Dendritic cell treated with granulocyte-macrophage colony-stimulating factor and Interleukin-4, amounts not matched to agents 40 ng/mL and 50 ng/mL, for 4 days (primary cell): ENCODE results near the gene MYO1C.
"Not testable (repeated sequence)": the region's sequence is repeated elsewhere in the genome, so short reads cannot be mapped to it uniquely, and the experiment has no call there.

ENCODE experiments used
- H3K27ac Mint-ChIP-seq: one replicate; pipeline ENCODE4 v1.8.0; 2022; ENCODE audit warnings: mild to moderate bottlenecking, mixed read lengths
- H3K27me3 Mint-ChIP-seq: one replicate; pipeline ENCODE4 v1.8.0; 2022; ENCODE audit warnings: mild to moderate bottlenecking, mixed read lengths
- H3K36me3 Mint-ChIP-seq: one replicate; pipeline ENCODE4 v1.8.0; 2022; ENCODE audit warnings: low read depth, mixed read lengths
- H3K4me1 Mint-ChIP-seq: one replicate; pipeline ENCODE4 v1.8.0; 2022; ENCODE audit warnings: low read depth, mixed read lengths
- H3K4me3 Mint-ChIP-seq: one replicate; pipeline ENCODE4 v1.8.0; 2022; ENCODE audit warnings: mild to moderate bottlenecking, moderate library complexity, mixed read lengths
- H3K9me3 Mint-ChIP-seq: one replicate; pipeline ENCODE4 v1.8.0; 2022; ENCODE audit warnings: mixed read lengths
- intact Hi-C: fragments of 100-400 bp; cut with micrococcal nuclease; formaldehyde crosslinking; loops from one replicate; pipeline ENCODE4 v1.15.0; 2022

Gene MYO1C

DNA sequence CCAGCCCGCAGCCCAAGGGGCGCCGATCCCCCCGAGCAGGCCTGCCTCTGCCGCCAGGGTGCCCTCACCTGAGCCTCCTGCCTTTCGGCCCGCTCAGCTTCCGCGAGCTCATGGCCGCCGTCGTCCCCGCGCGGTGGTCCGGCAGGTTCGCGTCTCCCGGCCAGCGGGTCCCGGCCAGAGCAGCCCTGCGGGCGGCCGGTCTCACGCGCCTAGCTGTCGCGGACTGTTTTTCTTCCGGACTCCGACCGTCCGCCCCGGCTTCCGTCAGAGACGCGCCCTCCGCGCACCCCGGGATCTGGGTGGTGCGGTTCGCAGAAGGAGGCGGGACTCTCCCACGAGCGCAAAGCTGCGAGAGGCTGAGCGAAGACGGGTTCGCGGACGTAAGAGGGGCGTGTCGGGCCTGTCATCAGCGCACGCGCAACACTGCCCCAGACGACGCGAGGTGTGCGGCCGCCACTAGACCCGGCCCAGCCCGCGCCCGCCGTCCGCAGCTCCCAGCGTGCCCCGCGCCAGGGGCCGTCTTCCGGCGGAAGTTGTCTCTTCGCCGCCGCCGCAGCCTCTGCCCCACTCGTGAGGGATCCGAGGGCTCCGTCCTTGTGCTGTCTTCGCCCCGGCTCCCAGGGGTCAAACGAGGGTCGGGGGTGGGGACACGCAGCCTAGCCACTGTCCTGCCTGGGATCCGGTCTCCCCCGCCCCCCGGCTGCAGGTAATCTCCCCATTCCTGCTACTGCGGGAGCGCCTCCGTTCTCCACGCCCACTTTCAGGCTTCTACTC is 24.1 kb upstream of the MYO1C start, which contains the start of gene INPP5K:
Gene INPP5K (minus strand): TSS at position 225 of the 774 bp plus-strand sequence. CDS start 113 bp downstream, at position 112.
- Mint-ChIP-seq H3K9me3 (no peaks in the 10 kb centered on the region), H3K27ac (peak within 1 kb of the TSS; percentile 79), H3K4me1 (peaks cover 52% of the 10 kb centered on the region), H3K4me3 (peak within 1 kb of the TSS; percentile 81), H3K27me3 (no peaks in the 10 kb centered on the region), H3K36me3 (peaks cover 64% of the 10 kb centered on the region)
- intact Hi-C loops = loop anchor here (1.0 to 5.0 kb wide), 4 partner anchors 24 to 239 kb away; partner anchors contain the start of genes CRK, MYO1C and TRARG1

DNA sequence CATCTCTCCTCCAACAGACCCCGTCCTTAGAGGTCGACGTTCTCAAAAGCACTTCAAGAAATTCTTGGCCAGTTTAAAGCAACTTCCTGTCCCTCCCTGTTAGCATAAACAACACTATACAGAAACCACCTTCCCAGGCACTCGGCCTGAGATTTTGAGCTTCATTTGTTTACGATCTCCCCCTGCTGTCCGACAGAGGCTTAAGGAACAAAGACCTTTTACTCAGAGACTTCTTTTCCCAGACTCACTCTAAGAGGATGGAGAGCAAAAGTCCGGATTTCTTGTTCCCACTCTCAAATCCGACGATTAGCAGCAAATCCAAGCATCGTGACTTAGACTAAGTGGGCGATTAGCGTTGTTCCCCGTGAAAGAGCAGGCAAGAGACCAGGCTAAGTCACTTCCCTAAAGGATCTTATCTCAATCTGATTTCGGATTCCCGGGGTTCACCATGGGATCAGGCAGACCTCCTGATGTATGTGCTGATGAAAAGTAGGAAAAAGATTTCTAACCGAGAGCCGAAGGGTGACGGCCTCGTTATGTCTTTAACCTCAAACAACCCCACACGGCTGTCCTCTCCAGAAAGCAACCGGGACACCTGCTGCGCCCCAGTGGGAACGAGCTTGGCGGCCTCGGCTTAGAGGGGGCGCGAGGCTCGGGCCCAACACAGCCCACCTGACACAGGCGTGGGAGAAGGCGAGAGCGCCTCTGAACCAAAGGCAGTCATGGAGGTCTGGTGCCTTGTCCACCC is 23.3 kb upstream of the MYO1C start:
- intact Hi-C loops = loop anchor here (1.0 to 5.0 kb wide), 4 partner anchors 23 to 239 kb away; partner anchors contain the start of genes CRK, MYO1C and TRARG1
- H3K4me3 Mint-ChIP-seq = peak overlapping the region; percentile 81
- H3K9me3 Mint-ChIP-seq = no peaks in the 10 kb centered on the region
- H3K4me1 Mint-ChIP-seq = peaks cover 58% of the 10 kb centered on the region
- peaks cover 64% of the 10 kb centered on the region for H3K36me3 Mint-ChIP-seq
- peak overlapping the region; percentile 79 for H3K27ac Mint-ChIP-seq
- no peaks in the 10 kb centered on the region for H3K27me3 Mint-ChIP-seq

DNA sequence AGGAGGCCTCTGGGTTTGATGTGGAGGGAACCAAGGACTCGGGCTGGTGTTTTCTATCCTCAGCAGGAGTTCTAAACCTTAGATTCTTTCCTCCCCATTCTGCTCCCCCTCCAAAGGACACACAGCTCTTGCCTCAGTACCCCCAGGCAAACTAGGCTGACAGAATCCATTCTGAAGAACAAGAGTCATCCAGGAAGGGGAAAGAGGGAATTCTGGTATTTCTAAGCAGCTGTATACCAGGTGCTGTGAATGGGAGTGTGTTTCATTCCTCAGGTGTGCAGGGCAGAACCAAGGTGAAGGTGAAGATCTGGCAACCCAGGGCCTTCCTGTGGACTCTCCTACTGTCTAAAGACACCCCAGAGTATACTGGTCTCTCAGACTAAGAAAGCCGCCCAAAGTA is 19.9 kb upstream of the MYO1C start:
- intact Hi-C loops = no loop called here
- Mint-ChIP-seq H3K27ac (no peak overlapping the region), H3K4me1 (peaks cover 52% of the 10 kb centered on the region), H3K36me3 (peaks cover 71% of the 10 kb centered on the region), H3K9me3 (no peaks in the 10 kb centered on the region), H3K4me3 (no peak overlapping the region), H3K27me3 (no peaks in the 10 kb centered on the region)

DNA sequence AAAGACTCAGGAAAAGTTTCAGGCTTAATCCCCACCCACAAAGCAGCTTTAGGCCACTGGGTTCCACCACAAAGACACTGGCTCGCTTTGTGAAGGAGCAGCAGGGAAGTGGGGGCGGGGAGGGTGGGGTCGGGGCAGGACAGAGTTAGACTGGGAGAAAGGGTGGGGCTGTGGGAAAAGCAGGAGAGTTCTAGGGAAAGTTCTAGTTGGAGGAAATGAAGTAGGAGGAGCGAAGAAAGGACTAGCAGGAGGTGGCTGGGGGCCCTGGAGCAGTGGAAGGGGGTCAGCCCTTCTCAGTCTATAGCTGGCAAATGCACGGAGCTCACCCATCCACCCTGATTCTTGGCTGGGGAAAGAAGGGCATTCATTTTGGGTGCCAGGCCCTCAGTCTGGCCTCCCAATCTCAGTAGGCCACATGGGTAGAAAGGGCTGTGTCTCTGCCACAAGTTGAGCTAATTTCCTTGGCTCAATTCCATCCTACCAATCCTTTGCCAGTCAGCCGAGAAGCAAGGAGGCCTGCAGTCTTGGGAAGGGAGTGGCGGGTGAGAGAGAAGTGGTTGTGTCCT is 19.4 kb upstream of the MYO1C start:
- H3K4me3 Mint-ChIP-seq = no peak overlapping the region
- intact Hi-C loops = no loop called here
- peaks cover 76% of the 10 kb centered on the region for H3K36me3 Mint-ChIP-seq
- H3K9me3 Mint-ChIP-seq = no peaks in the 10 kb centered on the region
- H3K27me3 Mint-ChIP-seq = no peaks in the 10 kb centered on the region
- H3K4me1 Mint-ChIP-seq = peaks cover 50% of the 10 kb centered on the region
- no peak overlapping the region for H3K27ac Mint-ChIP-seq

DNA sequence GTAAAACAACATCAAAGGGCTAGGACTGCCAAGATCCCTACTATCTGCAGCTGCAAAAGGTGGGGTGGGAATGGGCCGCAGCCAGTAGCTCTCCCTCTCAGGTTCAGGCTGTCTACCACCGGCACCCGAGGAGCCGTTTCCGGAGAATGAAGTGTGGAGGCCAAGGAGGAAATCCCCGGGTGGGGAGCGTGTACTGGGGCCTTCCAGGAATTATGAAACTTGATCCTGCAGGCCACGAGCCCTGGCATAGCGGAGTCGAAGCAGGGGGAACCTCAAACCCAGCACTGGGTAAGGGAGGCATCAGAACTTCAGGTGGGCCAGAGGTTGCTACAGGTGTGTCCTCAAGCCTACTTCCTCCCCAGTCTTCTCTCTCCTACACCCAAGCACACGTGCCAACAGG is 18.8 kb upstream of the MYO1C start:
- H3K27ac Mint-ChIP-seq = no peak overlapping the region
- H3K9me3 Mint-ChIP-seq = no peaks in the 10 kb centered on the region
- no peak overlapping the region for H3K4me3 Mint-ChIP-seq
- H3K36me3 Mint-ChIP-seq = peaks cover 82% of the 10 kb centered on the region
- H3K27me3 Mint-ChIP-seq = no peaks in the 10 kb centered on the region
- intact Hi-C loops = no loop called here
- H3K4me1 Mint-ChIP-seq = peaks cover 50% of the 10 kb centered on the region

DNA sequence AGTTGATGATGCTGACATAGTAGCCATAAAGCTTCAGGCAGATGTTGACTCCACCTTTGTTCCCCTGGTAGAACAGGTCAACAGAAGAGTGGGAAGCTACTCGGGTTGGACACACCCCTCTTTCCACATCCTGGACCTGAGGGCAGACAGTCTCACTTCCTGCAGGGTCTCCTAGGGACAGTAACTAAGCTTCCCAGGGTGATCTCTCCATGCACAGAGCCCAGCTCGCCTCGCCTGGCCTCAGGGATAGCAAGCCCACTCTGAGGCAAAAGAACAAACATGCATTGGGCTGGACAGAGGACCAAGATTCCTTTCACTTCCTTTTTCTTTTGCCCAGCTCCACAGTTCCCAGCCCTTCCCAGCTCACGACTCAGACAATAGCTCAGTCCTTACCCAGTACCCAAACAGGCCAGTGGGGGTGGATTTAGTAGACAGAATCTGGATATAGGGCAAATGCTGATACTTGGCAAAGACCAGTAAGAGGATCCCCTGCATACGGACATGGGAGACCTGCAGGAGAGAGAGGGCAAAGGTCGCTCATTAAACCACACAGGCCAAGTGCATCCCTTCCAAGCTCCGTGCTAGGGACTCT is 16.9 kb upstream of the MYO1C start:
- Mint-ChIP-seq H3K4me1 (peaks cover 37% of the 10 kb centered on the region), H3K36me3 (peaks cover 96% of the 10 kb centered on the region), H3K4me3 (no peak overlapping the region), H3K27ac (no peak overlapping the region), H3K27me3 (no peaks in the 10 kb centered on the region), H3K9me3 (no peaks in the 10 kb centered on the region)
- intact Hi-C loops = no loop called here

DNA sequence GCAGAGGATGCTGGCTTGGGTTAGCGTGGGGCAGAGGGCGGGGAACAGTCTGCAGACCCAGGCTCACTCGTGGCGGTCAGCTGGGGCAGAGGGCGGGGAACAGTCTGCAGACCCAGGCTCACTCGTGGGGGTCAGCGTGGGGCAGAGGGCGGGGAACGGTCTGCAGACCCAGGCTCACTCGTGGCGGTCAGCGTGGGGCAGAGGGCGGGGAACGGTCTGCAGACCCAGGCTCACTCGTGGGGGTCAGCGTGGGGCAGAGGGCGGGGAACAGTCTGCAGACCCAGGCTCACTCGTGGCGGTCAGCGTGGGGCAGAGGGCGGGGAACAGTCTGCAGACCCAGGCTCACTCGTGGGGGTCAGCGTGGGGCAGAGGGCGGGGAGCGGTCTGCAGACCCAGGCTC is 16.2 kb upstream of the MYO1C start:
- H3K4me3 Mint-ChIP-seq, H3K27me3 Mint-ChIP-seq, intact Hi-C loops, H3K9me3 Mint-ChIP-seq, H3K27ac Mint-ChIP-seq: not testable (repeated sequence)
- H3K36me3 Mint-ChIP-seq = peaks cover 96% of the 10 kb centered on the region
- H3K4me1 Mint-ChIP-seq = peaks cover 35% of the 10 kb centered on the region

DNA sequence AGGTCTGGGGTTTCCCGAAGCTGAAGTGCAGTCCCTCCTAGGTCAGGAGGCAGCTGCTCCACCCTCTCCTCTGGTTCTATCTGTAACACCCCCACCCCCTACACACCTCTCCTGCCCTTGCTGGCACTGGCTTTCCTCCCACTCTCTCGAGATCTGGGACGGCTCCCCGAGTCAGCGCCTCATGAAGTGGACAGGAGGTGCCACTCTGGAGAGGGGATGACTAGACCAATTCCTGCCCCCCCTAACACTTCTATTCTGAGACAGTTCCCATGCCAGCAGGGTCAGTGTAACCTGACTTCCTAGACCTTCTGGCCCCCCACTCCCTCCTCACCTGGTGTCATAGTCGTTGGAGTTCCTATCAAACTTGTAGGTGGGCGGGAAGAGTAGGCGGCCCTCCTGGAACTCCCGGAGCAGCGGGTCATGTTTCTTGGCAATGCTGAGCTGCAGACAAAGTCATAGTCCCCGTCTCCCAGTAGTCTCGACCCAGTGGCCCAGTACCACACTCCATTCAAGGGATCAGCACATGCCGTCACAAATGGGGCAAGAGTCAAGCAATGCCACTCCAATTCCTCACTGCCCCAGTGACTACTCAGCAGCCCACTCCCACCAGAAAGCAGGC is 14.3 kb upstream of the MYO1C start:
- peaks cover 79% of the 10 kb centered on the region for H3K36me3 Mint-ChIP-seq
- H3K9me3 Mint-ChIP-seq = no peaks in the 10 kb centered on the region
- H3K27me3 Mint-ChIP-seq = no peaks in the 10 kb centered on the region
- no peak overlapping the region for H3K27ac Mint-ChIP-seq
- H3K4me1 Mint-ChIP-seq = peaks cover 25% of the 10 kb centered on the region
- H3K4me3 Mint-ChIP-seq = no peak overlapping the region
- intact Hi-C loops = no loop called here

DNA sequence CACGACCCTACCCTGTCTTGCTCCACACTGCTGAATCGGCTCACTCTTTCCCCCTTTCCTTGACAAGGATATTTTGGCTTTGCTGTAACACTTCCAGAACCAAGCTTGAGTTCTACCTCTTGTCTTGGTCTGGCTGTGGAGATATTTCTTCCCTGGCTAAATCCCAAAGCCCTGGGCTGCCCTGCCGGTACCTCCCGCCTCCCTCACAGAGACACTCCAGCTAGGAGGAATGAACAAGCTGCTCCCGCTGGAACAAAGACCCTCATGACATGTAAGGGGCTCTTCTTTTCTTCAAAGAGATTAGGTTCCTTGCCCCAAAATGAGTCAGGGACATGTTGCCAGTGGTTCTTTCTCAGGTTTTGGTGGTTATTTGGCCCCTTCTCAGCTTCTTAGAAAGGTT is 13.1 kb upstream of the MYO1C start:
- no peak overlapping the region for H3K4me3 Mint-ChIP-seq
- H3K9me3 Mint-ChIP-seq = no peaks in the 10 kb centered on the region
- no peak overlapping the region for H3K27ac Mint-ChIP-seq
- H3K36me3 Mint-ChIP-seq = peaks cover 77% of the 10 kb centered on the region
- H3K27me3 Mint-ChIP-seq = no peaks in the 10 kb centered on the region
- peaks cover 17% of the 10 kb centered on the region for H3K4me1 Mint-ChIP-seq
- intact Hi-C loops = no loop called here

DNA sequence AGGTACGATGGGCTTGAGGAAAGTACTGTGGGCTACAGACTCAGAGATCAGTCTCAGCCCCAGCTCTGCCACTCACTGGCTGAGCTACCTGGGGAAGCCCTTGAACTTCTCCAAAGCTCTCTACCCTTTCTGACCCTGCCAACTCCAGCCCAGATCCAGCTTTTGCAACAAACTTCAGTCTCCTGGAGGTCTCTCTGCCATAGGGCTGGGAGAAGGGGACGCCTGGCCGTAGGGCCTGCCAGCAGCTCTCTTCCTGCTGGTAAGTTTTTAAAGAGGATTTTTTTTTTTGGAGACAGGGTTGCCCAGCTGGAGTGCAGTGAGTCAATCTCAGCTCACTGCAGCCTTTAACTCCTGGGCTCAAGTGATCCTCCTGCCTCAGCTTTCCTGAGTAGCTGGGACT is 12.4 kb upstream of the MYO1C start:
- no peak overlapping the region for H3K4me3 Mint-ChIP-seq
- H3K36me3 Mint-ChIP-seq = peaks cover 76% of the 10 kb centered on the region
- no peaks in the 10 kb centered on the region for H3K27me3 Mint-ChIP-seq
- intact Hi-C loops = no loop called here
- no peak overlapping the region for H3K27ac Mint-ChIP-seq
- H3K9me3 Mint-ChIP-seq = no peaks in the 10 kb centered on the region
- H3K4me1 Mint-ChIP-seq = peaks cover 15% of the 10 kb centered on the region

DNA sequence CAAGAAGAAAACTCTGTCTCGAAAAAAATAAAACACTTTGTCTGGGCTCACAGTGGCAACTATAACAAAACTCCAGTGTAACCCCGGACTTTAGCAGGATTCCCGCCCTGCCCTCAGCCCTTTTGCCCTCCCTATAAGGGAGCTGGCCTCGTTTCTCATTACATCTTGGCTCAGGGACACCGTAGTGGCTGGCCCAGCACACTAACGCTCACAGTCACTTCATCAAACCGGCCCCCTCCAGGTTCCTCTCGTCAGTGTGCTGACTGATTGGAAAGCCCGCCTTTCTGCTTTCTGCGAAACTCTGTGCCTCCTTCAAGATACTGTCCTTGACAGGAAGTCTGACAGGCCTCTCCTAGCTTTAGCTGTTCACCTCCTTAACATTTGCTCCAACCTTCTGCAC is 11.2 kb upstream of the MYO1C start:
- intact Hi-C loops = no loop called here
- no peak overlapping the region for H3K27ac Mint-ChIP-seq
- no peaks in the 10 kb centered on the region for H3K27me3 Mint-ChIP-seq
- no peak overlapping the region for H3K4me3 Mint-ChIP-seq
- H3K9me3 Mint-ChIP-seq = no peaks in the 10 kb centered on the region
- H3K36me3 Mint-ChIP-seq = peaks cover 72% of the 10 kb centered on the region
- H3K4me1 Mint-ChIP-seq = peaks cover 5% of the 10 kb centered on the region

DNA sequence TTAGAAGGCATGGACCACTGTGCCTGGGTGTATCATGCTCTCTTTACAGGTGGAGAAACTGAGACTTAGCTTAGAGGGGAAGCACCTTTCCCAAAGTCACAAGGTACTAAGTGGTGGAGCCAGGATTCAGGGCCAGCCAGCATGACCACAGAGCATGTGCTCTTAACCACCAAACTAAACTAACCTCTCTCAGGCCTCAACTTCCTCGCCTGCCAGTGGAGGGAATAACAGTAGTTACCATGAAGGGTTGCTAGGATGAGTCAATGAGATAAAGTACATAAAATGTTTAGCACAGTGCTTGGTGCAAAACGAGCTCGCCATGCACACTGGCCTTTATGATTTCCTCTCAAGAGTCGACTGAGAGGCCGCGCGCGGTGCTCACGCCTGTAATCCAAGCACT is 6.4 kb upstream of the MYO1C start:
- no peak overlapping the region for H3K27ac Mint-ChIP-seq
- intact Hi-C loops = no loop called here
- H3K9me3 Mint-ChIP-seq = no peaks in the 10 kb centered on the region
- H3K36me3 Mint-ChIP-seq = peaks cover 65% of the 10 kb centered on the region
- H3K4me1 Mint-ChIP-seq = peaks cover 9% of the 10 kb centered on the region
- peaks cover 7% of the 10 kb centered on the region for H3K27me3 Mint-ChIP-seq
- H3K4me3 Mint-ChIP-seq = no peak overlapping the region

DNA sequence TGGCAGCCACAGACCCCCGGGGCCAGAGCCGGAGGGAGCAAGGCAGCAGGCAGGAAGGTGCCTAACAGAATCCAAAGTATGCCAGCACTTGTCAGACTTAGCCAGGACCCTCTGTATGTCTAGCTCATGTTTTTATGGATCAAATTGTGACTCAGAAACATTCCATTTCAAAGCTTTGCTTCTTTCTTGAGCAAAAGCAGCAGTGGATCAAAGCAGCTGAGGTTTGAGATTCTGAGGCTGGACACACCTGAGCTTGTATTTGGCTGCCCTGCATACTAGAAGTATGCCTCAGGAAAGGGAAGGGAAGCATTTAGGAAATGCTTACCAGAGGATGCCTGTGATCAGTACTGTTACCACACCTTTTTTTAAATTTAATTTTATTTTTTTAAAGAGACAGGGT is 5.7 kb upstream of the MYO1C start:
- no peaks in the 10 kb centered on the region for H3K9me3 Mint-ChIP-seq
- H3K36me3 Mint-ChIP-seq = peaks cover 61% of the 10 kb centered on the region
- no peak overlapping the region for H3K27ac Mint-ChIP-seq
- intact Hi-C loops = no loop called here
- no peak overlapping the region for H3K4me3 Mint-ChIP-seq
- peaks cover 8% of the 10 kb centered on the region for H3K27me3 Mint-ChIP-seq
- peaks cover 16% of the 10 kb centered on the region for H3K4me1 Mint-ChIP-seq
